ENCODE results near the gene SORCS1.
"Not testable (repeated sequence)": the region's sequence is repeated elsewhere in the genome, so short reads cannot be mapped to it uniquely, and the experiment has no call there.

Gene SORCS1

GRCh38 chr10:107043461-107043860 is 121.0 kb downstream of the SORCS1 start:
- Histone ChIP-seq H3K36me3 (ENCODE audit: insufficient read depth, low read length) (no peaks in the 10 kb centered on the region), H3K9ac (ENCODE audit: low read depth, low read length) (no peak overlapping the region), H3K27ac (ENCODE audit: low read depth, low read length) (no peak overlapping the region), H3K4me1 (ENCODE audit: insufficient read depth, low read length) (no peaks in the 10 kb centered on the region), H3K4me3 (ENCODE audit: low read length) (no peak overlapping the region), H3K9me3 (ENCODE audit: insufficient read depth, low read depth, low read length) (no peaks in the 10 kb centered on the region), H3K27me3 (ENCODE audit: insufficient read depth, low read length) (no peaks in the 10 kb centered on the region)
- 83% methylated on average over 3 of the region's 3 CpGs for WGBS

GRCh38 chr10:107037192-107038122 is 127.0 kb downstream of the SORCS1 start:
- H3K36me3 ChIP-seq (ENCODE audit: insufficient read depth, low read length) = no peaks in the 10 kb centered on the region
- H3K9ac ChIP-seq (ENCODE audit: low read depth, low read length) = no peak overlapping the region
- H3K27me3 ChIP-seq (ENCODE audit: insufficient read depth, low read length) = no peaks in the 10 kb centered on the region
- H3K4me3 ChIP-seq (ENCODE audit: low read length) = no peak overlapping the region
- 95% methylated on average over 9 of the region's 10 CpGs for WGBS
- H3K27ac ChIP-seq (ENCODE audit: low read depth, low read length) = no peak overlapping the region
- H3K4me1 ChIP-seq (ENCODE audit: insufficient read depth, low read length) = peaks cover 7% of the 10 kb centered on the region; the same call in 1 of the 2 replicates
- H3K9me3 ChIP-seq (ENCODE audit: insufficient read depth, low read depth, low read length) = no peaks in the 10 kb centered on the region

- no peaks in the 10 kb centered on the region for H3K27me3 ChIP-seq (ENCODE audit: insufficient read depth, low read length)
- no peak overlapping the region for H3K27ac ChIP-seq (ENCODE audit: low read depth, low read length)
- H3K9ac ChIP-seq (ENCODE audit: low read depth, low read length) = no peak overlapping the region
- no peak overlapping the region for H3K4me3 ChIP-seq (ENCODE audit: low read length)
- peaks cover 10% of the 10 kb centered on the region; the same call in 1 of the 2 replicates for H3K4me1 ChIP-seq (ENCODE audit: insufficient read depth, low read length)
- no peaks in the 10 kb centered on the region for H3K9me3 ChIP-seq (ENCODE audit: insufficient read depth, low read depth, low read length)
- WGBS = 91% methylated on average over 5 of the region's 5 CpGs
- H3K36me3 ChIP-seq (ENCODE audit: insufficient read depth, low read length) = no peaks in the 10 kb centered on the region
Observed at GRCh38 chr10:107033799-107034422, 130.6 kb downstream of the SORCS1 start.

- WGBS = 92% methylated on average over 10 of the region's 10 CpGs
- no peak overlapping the region for H3K4me3 ChIP-seq (ENCODE audit: low read length)
- no peaks in the 10 kb centered on the region for H3K9me3 ChIP-seq (ENCODE audit: insufficient read depth, low read depth, low read length)
- H3K27ac ChIP-seq (ENCODE audit: low read depth, low read length) = no peak overlapping the region
- H3K27me3 ChIP-seq (ENCODE audit: insufficient read depth, low read length) = no peaks in the 10 kb centered on the region
- H3K36me3 ChIP-seq (ENCODE audit: insufficient read depth, low read length) = no peaks in the 10 kb centered on the region
- no peak overlapping the region for H3K9ac ChIP-seq (ENCODE audit: low read depth, low read length)
- peaks cover 10% of the 10 kb centered on the region; the same call in 1 of the 2 replicates for H3K4me1 ChIP-seq (ENCODE audit: insufficient read depth, low read length)
Observed at GRCh38 chr10:107032700-107033401, 131.7 kb downstream of the SORCS1 start.

GRCh38 chr10:107031931-107032699 is 132.4 kb downstream of the SORCS1 start:
- Histone ChIP-seq H3K9ac (ENCODE audit: low read depth, low read length) (no peak overlapping the region), H3K4me3 (ENCODE audit: low read length) (no peak overlapping the region), H3K27me3 (ENCODE audit: insufficient read depth, low read length) (no peaks in the 10 kb centered on the region), H3K9me3 (ENCODE audit: insufficient read depth, low read depth, low read length) (no peaks in the 10 kb centered on the region), H3K4me1 (ENCODE audit: insufficient read depth, low read length) (peaks cover 10% of the 10 kb centered on the region; the same call in 1 of the 2 replicates), H3K36me3 (ENCODE audit: insufficient read depth, low read length) (no peaks in the 10 kb centered on the region), H3K27ac (ENCODE audit: low read depth, low read length) (no peak overlapping the region)
- 97% methylated on average over 5 of the region's 5 CpGs for WGBS

- Histone ChIP-seq H3K4me1 (ENCODE audit: insufficient read depth, low read length) (peaks cover 23% of the 10 kb centered on the region; the same call in 1 of the 2 replicates), H3K9ac (ENCODE audit: low read depth, low read length) (no peak overlapping the region), H3K4me3 (ENCODE audit: low read length) (no peak overlapping the region), H3K27ac (ENCODE audit: low read depth, low read length) (no peak overlapping the region), H3K36me3 (ENCODE audit: insufficient read depth, low read length) (no peaks in the 10 kb centered on the region), H3K27me3 (ENCODE audit: insufficient read depth, low read length) (no peaks in the 10 kb centered on the region), H3K9me3 (ENCODE audit: insufficient read depth, low read depth, low read length) (no peaks in the 10 kb centered on the region)
- WGBS = 82% methylated on average over 2 of the region's 2 CpGs
Observed at GRCh38 chr10:107028236-107028635, 136.3 kb downstream of the SORCS1 start.

- WGBS = 75% methylated on average over 4 of the region's 4 CpGs
- no peak overlapping the region for H3K27ac ChIP-seq (ENCODE audit: low read depth, low read length)
Observed at GRCh38 chr10:107025676-107026075, 138.8 kb downstream of the SORCS1 start.

GRCh38 chr10:107024033-107024432 is 140.5 kb downstream of the SORCS1 start:
- not testable (repeated sequence) for H3K9me3 ChIP-seq (ENCODE audit: insufficient read depth, low read depth, low read length); H3K9ac ChIP-seq (ENCODE audit: low read depth, low read length); H3K4me3 ChIP-seq (ENCODE audit: low read length); H3K36me3 ChIP-seq (ENCODE audit: insufficient read depth, low read length); H3K27ac ChIP-seq (ENCODE audit: low read depth, low read length); H3K27me3 ChIP-seq (ENCODE audit: insufficient read depth, low read length)
- H3K4me1 ChIP-seq (ENCODE audit: insufficient read depth, low read length) = peaks cover 17% of the 10 kb centered on the region; the same call in 1 of the 2 replicates
- 98% methylated on average over 3 of the region's 3 CpGs for WGBS

More at GRCh38 chr10:107025676-107026075, 138.8 kb downstream of the SORCS1 start:
- Histone ChIP-seq H3K4me1 (ENCODE audit: insufficient read depth, low read length) (peaks cover 17% of the 10 kb centered on the region; the same call in 1 of the 2 replicates), H3K4me3 (ENCODE audit: low read length) (no peak overlapping the region), H3K9ac (ENCODE audit: low read depth, low read length) (no peak overlapping the region), H3K27me3 (ENCODE audit: insufficient read depth, low read length) (no peaks in the 10 kb centered on the region), H3K36me3 (ENCODE audit: insufficient read depth, low read length) (no peaks in the 10 kb centered on the region), H3K9me3 (ENCODE audit: insufficient read depth, low read depth, low read length) (no peaks in the 10 kb centered on the region)

GRCh38 chr10:107022600-107023354 is 141.7 kb downstream of the SORCS1 start:
- H3K36me3 ChIP-seq (ENCODE audit: insufficient read depth, low read length) = no peaks in the 10 kb centered on the region
- H3K4me1 ChIP-seq (ENCODE audit: insufficient read depth, low read length) = peaks cover 17% of the 10 kb centered on the region; the same call in 1 of the 2 replicates
- WGBS = 95% methylated on average over 6 of the region's 6 CpGs

GRCh38 chr10:107019154-107019553 is 145.4 kb downstream of the SORCS1 start:
- H3K9me3 ChIP-seq (ENCODE audit: insufficient read depth, low read depth, low read length) = peaks cover 8% of the 10 kb centered on the region; the same call in 1 of the 2 replicates
- peaks cover 13% of the 10 kb centered on the region for H3K4me1 ChIP-seq (ENCODE audit: insufficient read depth, low read length)
- H3K36me3 ChIP-seq (ENCODE audit: insufficient read depth, low read length) = no peaks in the 10 kb centered on the region
- 98% methylated on average over 2 of the region's 2 CpGs for WGBS
- no peak overlapping the region for H3K27ac ChIP-seq (ENCODE audit: low read depth, low read length)
- no peaks in the 10 kb centered on the region for H3K27me3 ChIP-seq (ENCODE audit: insufficient read depth, low read length)
- H3K9ac ChIP-seq (ENCODE audit: low read depth, low read length) = no peak overlapping the region
- H3K4me3 ChIP-seq (ENCODE audit: low read length) = no peak overlapping the region

More at GRCh38 chr10:107022600-107023354, 141.7 kb downstream of the SORCS1 start:
- Histone ChIP-seq H3K9ac (ENCODE audit: low read depth, low read length) (no peak overlapping the region), H3K4me3 (ENCODE audit: low read length) (no peak overlapping the region), H3K27ac (ENCODE audit: low read depth, low read length) (no peak overlapping the region), H3K9me3 (ENCODE audit: insufficient read depth, low read depth, low read length) (no peaks in the 10 kb centered on the region), H3K27me3 (ENCODE audit: insufficient read depth, low read length) (no peaks in the 10 kb centered on the region)
